ENCODE results near the gene ARHGAP19. TPM values are rescaled to one million over a fixed set of nuclear protein-coding genes. Genes with fewer than 3 reads are reported as not detected.
A peak's percentile ranks its signal among the peaks of the same experiment; 100 is the strongest.

Gene ARHGAP19
- total RNA-seq, 1 experiment from 2014 or later: 33.2 TPM

DNA sequence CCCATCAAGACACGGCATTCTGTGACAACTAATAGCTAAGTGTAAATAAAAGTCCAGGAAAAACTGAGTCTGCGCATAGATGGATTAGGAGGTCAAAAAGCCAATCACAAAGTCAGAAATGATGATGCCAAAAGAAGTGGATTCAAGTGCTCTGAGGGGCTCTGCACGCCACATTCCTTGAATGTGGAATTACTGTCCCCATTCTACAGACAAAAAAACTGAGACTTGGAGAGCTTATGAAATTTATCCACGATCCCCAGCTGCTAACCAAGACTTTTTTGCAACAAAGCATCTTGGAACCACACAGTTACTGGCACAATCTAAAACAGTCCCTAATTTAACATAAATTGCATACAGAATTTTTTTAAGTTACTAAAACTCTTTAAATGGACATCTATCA lies 57.1 kb downstream of the ARHGAP19 start:
- no peak overlapping the region for H2BK12ac ChIP-seq (ENCODE audit: insufficient read length, low read depth, low read length)
- H4K8ac ChIP-seq (replicated peaks; ENCODE audit: insufficient read length, low read depth, low read length): no peak overlapping the region
- no peak overlapping the region for H2BK120ac ChIP-seq (ENCODE audit: low read depth, low read length, poor library complexity, severe bottlenecking)
- no peak overlapping the region for H4K5ac ChIP-seq (ENCODE audit: insufficient read length, low read depth, low read length)
- peaks cover 7 to 8% of the 10 kb centered on the region in 2 experiments; a peak in 3 of 4 replicates for H3K4me1 Mint-ChIP-seq
- H3K27ac Mint-ChIP-seq: peak overlapping the region in 1 of 3 experiments; percentile 85; a peak in 1 of 7 replicates
- no peaks in the 10 kb centered on the region for H3K23me2 ChIP-seq (ENCODE audit: insufficient read length, low read depth, low read length, poor library complexity, severe bottlenecking)
- DNase-seq: no peak
- H2AFZ ChIP-seq (ENCODE audit: low read length): no peak overlapping the region
- H3K4me3 Mint-ChIP-seq: no peak overlapping the region
- no peak overlapping the region for H2AK5ac ChIP-seq (ENCODE audit: insufficient read length, low read length)
- H3K79me2 ChIP-seq (ENCODE audit: insufficient read depth, low read length): no peaks in the 10 kb centered on the region
- H3K14ac ChIP-seq (ENCODE audit: insufficient read depth, low read length): no peak overlapping the region
- H3K9ac ChIP-seq (ENCODE audit: extremely low read depth, insufficient read length, low read length): no peak overlapping the region
- no peak overlapping the region for H3K18ac ChIP-seq (ENCODE audit: insufficient read length, low read depth, low read length)
- no peaks in the 10 kb centered on the region for H3K79me1 ChIP-seq (ENCODE audit: insufficient read depth, low read depth, low read length, poor library complexity, severe bottlenecking)
- TF ChIP-seq, protein P1, sequence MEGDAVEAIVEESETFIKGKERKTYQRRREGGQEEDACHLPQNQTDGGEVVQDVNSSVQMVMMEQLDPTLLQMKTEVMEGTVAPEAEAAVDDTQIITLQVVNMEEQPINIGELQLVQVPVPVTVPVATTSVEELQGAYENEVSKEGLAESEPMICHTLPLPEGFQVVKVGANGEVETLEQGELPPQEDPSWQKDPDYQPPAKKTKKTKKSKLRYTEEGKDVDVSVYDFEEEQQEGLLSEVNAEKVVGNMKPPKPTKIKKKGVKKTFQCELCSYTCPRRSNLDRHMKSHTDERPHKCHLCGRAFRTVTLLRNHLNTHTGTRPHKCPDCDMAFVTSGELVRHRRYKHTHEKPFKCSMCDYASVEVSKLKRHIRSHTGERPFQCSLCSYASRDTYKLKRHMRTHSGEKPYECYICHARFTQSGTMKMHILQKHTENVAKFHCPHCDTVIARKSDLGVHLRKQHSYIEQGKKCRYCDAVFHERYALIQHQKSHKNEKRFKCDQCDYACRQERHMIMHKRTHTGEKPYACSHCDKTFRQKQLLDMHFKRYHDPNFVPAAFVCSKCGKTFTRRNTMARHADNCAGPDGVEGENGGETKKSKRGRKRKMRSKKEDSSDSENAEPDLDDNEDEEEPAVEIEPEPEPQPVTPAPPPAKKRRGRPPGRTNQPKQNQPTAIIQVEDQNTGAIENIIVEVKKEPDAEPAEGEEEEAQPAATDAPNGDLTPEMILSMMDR (conservative IDR thresholded peaks at IDR 0.05): no peak
- H3K36me3 Mint-ChIP-seq (ENCODE audit: insufficient read depth in 1 of 3, low read depth in 3 of 3): peaks cover 2 to 25% (median 19%) of the 10 kb centered on the region in 3 experiments; a peak in 5 of 7 replicates
- H3K23ac ChIP-seq (ENCODE audit: insufficient read length, low read depth, low read length): no peak overlapping the region
- no peak overlapping the region for H4K91ac ChIP-seq (ENCODE audit: insufficient read length, low read depth, low read length)
- no peaks in the 10 kb centered on the region for H3K27me3 Mint-ChIP-seq (ENCODE audit: low read depth)
- no peaks in the 10 kb centered on the region for H3K27me3 ChIP-seq (ENCODE audit: insufficient read depth, low read length)
- H3K9me3 ChIP-seq (ENCODE audit: control insufficient read depth, low read depth, low read length): no peaks in the 10 kb centered on the region
- H3K9me3 Mint-ChIP-seq: no peaks in the 10 kb centered on the region
- no CpG with 5 or more reads among the region's 4 CpGs for WGBS (ENCODE audit: extremely low coverage, insufficient read length, low lambda C conversion rate)
- no peak overlapping the region for H3K4ac ChIP-seq (ENCODE audit: low read depth, low read length)
- no peak overlapping the region for H3K56ac ChIP-seq (ENCODE audit: insufficient read length, low read depth, low read length)
- H2BK20ac ChIP-seq (ENCODE audit: low read depth, low read length, poor library complexity, severe bottlenecking): no peak overlapping the region
- H3K27ac ChIP-seq (ENCODE audit: insufficient read length, low read depth, low read length): no peak overlapping the region
- no peak overlapping the region for H2BK15ac ChIP-seq (ENCODE audit: low read depth, low read length)
- no peaks in the 10 kb centered on the region for H4K20me1 ChIP-seq (ENCODE audit: control insufficient read depth, insufficient read depth, insufficient read length)
- H3K4me1 ChIP-seq (ENCODE audit: insufficient read depth, low read length): no peaks in the 10 kb centered on the region
- H2BK5ac ChIP-seq (ENCODE audit: insufficient read length, low read length): no peak overlapping the region
- H3K4me2 ChIP-seq (ENCODE audit: insufficient read depth, insufficient read length, low read length): no peak overlapping the region
- no peak overlapping the region for H3T11ph ChIP-seq (ENCODE audit: low read length)
